HEK293 (cell line): ENCODE results near the gene PRAMEF18.

Experiments used
- AEBP2 ChIP-seq: fragments of 450-650 bp; formaldehyde crosslinking; IDR thresholded peaks from 2 replicates; pipeline ENCODE4 v1.5.1; 2016; ENCODE audit warnings: missing biosample characterization, missing genetic modification characterization, borderline replicate concordance
- KLF9 ChIP-seq: fragments of 450-650 bp; formaldehyde crosslinking; IDR thresholded peaks from 2 replicates; pipeline ENCODE4 v1.5.1; 2016; ENCODE audit warnings: missing biosample characterization, missing genetic modification characterization, low read depth
- ZBTB11 ChIP-seq: fragments of 450-650 bp; formaldehyde crosslinking; conservative IDR thresholded peaks from 2 replicates; pipeline ENCODE4 v1.5.1; 2016; ENCODE audit warnings: low read depth, missing biosample characterization, missing genetic modification characterization
- ZNF138 ChIP-seq: fragments of 450-650 bp; formaldehyde crosslinking; IDR thresholded peaks from 2 replicates; pipeline ENCODE4 v1.5.1; 2016; ENCODE audit warnings: missing biosample characterization, missing genetic modification characterization, borderline replicate concordance
- ZNF174 ChIP-seq: fragments of 450-650 bp; formaldehyde crosslinking; IDR thresholded peaks from 2 replicates; pipeline ENCODE4 v1.5.0; 2017; ENCODE audit warnings: missing biosample characterization, mild to moderate bottlenecking, missing genetic modification characterization
- ZNF239 ChIP-seq: fragments of 450-650 bp; formaldehyde crosslinking; IDR thresholded peaks from 2 replicates; pipeline ENCODE4 v1.5.1; 2016; ENCODE audit warnings: missing biosample characterization, missing genetic modification characterization
- ZNF416 ChIP-seq: fragments of 450-650 bp; formaldehyde crosslinking; IDR thresholded peaks from 2 replicates; pipeline ENCODE4 v1.5.1; 2016; ENCODE audit warnings: missing biosample characterization, missing genetic modification characterization
- ZNF747 ChIP-seq: fragments of 450-650 bp; formaldehyde crosslinking; IDR thresholded peaks from 2 replicates; pipeline ENCODE4 v1.5.1; 2016; ENCODE audit warnings: missing biosample characterization, missing genetic modification characterization
- TF ChIP-seq, protein P1 (sequence below): fragments of 450-650 bp; formaldehyde crosslinking; IDR thresholded peaks from 2 replicates; pipeline ENCODE4 v1.5.1; 2017; ENCODE audit warnings: missing biosample characterization, mild to moderate bottlenecking, missing genetic modification characterization, moderate library complexity
- TF ChIP-seq, protein P2 (sequence below): fragments of 450-650 bp; formaldehyde crosslinking; IDR thresholded peaks from 2 replicates; pipeline ENCODE4 v1.5.1; 2016; ENCODE audit warnings: missing biosample characterization, missing genetic modification characterization
- TF ChIP-seq, protein P3 (sequence below): fragments of 450-650 bp; formaldehyde crosslinking; IDR thresholded peaks from 2 replicates; pipeline ENCODE4 v1.5.1; 2016; ENCODE audit warnings: missing biosample characterization, missing genetic modification characterization
- TF ChIP-seq, protein P4 (sequence below): fragments of 450-650 bp; formaldehyde crosslinking; IDR thresholded peaks from 2 replicates; pipeline ENCODE4 v1.5.1; 2016; ENCODE audit warnings: missing biosample characterization, missing genetic modification characterization
- TF ChIP-seq, protein P5 (sequence below): fragments of 450-650 bp; formaldehyde crosslinking; IDR thresholded peaks from 2 replicates; pipeline ENCODE4 v1.5.1; 2016; ENCODE audit warnings: missing biosample characterization, missing genetic modification characterization, low read depth

DNA sequence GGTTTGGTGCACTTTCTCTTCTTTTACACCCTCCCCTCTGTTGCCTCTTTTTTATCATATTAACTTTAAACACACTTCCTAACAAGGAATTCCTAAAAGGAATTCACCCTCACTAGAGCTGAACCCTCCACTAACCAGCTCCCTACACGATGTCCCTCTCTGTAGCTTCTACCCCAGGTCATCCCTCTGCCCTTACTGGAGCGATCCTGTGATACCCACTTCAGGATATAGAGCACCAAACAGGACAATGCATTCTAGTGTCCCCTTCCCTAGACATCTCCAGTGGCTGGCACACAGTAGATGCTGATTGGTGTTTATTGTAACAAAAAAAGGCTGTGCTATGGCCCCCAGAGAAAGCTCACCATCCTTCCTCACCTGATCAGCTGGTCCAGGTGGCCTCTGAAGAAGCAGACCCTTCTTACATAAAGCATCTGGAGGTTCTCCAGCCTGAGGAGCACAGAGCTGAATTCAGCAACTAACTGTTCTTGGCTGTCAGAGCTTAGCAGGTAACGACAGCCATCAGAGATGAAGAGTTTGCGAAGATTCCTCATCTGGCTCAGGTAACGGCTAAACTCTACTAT, 1.4 kb downstream of the PRAMEF18 start:
- no peak for TF ChIP-seq KLF9 (tag by site-specific recombination)
- TF ChIP-seq, protein P1, sequence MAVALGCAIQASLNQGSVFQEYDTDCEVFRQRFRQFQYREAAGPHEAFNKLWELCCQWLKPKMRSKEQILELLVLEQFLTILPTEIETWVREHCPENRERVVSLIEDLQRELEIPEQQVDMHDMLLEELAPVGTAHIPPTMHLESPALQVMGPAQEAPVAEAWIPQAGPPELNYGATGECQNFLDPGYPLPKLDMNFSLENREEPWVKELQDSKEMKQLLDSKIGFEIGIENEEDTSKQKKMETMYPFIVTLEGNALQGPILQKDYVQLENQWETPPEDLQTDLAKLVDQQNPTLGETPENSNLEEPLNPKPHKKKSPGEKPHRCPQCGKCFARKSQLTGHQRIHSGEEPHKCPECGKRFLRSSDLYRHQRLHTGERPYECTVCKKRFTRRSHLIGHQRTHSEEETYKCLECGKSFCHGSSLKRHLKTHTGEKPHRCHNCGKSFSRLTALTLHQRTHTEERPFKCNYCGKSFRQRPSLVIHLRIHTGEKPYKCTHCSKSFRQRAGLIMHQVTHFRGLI (tag by site-specific recombination): no peak
- no peak for TF ChIP-seq ZNF138 (tag by site-specific recombination)
- TF ChIP-seq, protein P2, sequence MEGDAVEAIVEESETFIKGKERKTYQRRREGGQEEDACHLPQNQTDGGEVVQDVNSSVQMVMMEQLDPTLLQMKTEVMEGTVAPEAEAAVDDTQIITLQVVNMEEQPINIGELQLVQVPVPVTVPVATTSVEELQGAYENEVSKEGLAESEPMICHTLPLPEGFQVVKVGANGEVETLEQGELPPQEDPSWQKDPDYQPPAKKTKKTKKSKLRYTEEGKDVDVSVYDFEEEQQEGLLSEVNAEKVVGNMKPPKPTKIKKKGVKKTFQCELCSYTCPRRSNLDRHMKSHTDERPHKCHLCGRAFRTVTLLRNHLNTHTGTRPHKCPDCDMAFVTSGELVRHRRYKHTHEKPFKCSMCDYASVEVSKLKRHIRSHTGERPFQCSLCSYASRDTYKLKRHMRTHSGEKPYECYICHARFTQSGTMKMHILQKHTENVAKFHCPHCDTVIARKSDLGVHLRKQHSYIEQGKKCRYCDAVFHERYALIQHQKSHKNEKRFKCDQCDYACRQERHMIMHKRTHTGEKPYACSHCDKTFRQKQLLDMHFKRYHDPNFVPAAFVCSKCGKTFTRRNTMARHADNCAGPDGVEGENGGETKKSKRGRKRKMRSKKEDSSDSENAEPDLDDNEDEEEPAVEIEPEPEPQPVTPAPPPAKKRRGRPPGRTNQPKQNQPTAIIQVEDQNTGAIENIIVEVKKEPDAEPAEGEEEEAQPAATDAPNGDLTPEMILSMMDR (tag by site-specific recombination): no peak
- TF ChIP-seq AEBP2 (tag by site-specific recombination): no peak
- TF ChIP-seq ZNF747 (tag by site-specific recombination): no peak
- TF ChIP-seq, protein P3, sequence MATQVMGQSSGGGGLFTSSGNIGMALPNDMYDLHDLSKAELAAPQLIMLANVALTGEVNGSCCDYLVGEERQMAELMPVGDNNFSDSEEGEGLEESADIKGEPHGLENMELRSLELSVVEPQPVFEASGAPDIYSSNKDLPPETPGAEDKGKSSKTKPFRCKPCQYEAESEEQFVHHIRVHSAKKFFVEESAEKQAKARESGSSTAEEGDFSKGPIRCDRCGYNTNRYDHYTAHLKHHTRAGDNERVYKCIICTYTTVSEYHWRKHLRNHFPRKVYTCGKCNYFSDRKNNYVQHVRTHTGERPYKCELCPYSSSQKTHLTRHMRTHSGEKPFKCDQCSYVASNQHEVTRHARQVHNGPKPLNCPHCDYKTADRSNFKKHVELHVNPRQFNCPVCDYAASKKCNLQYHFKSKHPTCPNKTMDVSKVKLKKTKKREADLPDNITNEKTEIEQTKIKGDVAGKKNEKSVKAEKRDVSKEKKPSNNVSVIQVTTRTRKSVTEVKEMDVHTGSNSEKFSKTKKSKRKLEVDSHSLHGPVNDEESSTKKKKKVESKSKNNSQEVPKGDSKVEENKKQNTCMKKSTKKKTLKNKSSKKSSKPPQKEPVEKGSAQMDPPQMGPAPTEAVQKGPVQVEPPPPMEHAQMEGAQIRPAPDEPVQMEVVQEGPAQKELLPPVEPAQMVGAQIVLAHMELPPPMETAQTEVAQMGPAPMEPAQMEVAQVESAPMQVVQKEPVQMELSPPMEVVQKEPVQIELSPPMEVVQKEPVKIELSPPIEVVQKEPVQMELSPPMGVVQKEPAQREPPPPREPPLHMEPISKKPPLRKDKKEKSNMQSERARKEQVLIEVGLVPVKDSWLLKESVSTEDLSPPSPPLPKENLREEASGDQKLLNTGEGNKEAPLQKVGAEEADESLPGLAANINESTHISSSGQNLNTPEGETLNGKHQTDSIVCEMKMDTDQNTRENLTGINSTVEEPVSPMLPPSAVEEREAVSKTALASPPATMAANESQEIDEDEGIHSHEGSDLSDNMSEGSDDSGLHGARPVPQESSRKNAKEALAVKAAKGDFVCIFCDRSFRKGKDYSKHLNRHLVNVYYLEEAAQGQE (tag by site-specific recombination): no peak
- TF ChIP-seq, protein P4, sequence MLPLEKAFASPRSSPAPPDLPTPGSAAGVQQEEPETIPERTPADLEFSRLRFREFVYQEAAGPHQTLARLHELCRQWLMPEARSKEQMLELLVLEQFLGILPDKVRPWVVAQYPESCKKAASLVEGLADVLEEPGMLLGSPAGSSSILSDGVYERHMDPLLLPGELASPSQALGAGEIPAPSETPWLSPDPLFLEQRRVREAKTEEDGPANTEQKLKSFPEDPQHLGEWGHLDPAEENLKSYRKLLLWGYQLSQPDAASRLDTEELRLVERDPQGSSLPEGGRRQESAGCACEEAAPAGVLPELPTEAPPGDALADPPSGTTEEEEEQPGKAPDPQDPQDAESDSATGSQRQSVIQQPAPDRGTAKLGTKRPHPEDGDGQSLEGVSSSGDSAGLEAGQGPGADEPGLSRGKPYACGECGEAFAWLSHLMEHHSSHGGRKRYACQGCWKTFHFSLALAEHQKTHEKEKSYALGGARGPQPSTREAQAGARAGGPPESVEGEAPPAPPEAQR (tag by site-specific recombination): no peak
- no peak for TF ChIP-seq ZNF239 (tag by site-specific recombination)
- TF ChIP-seq ZBTB11 (tag by site-specific recombination): no peak
- TF ChIP-seq ZNF416 (tag by site-specific recombination): no peak
- TF ChIP-seq, protein P5, sequence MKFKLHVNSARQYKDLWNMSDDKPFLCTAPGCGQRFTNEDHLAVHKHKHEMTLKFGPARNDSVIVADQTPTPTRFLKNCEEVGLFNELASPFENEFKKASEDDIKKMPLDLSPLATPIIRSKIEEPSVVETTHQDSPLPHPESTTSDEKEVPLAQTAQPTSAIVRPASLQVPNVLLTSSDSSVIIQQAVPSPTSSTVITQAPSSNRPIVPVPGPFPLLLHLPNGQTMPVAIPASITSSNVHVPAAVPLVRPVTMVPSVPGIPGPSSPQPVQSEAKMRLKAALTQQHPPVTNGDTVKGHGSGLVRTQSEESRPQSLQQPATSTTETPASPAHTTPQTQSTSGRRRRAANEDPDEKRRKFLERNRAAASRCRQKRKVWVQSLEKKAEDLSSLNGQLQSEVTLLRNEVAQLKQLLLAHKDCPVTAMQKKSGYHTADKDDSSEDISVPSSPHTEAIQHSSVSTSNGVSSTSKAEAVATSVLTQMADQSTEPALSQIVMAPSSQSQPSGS: no peak
- TF ChIP-seq ZNF174 (tag by site-specific recombination): no peak
